H1 (cell line): ENCODE measurements around the gene PROP1. TPM values are rescaled to one million over a fixed set of nuclear protein-coding genes. Genes with fewer than 3 reads are reported as not detected.
"Not testable (repeated sequence)": the region's sequence is repeated elsewhere in the genome, so short reads cannot be mapped to it uniquely, and the experiment has no call there.

Experiments
- CTCF ChIA-PET: fragments of 300-600 bp; sonication (Branson Sonifier 250); formaldehyde crosslinking; loops from one replicate; lab custom pipeline; 2021; ENCODE audit not compliant: partially characterized antibody; lab: Charles Lee
- POLR2A ChIA-PET: fragments of 300-600 bp; sonication (Branson Sonifier 250); formaldehyde crosslinking; loops from one replicate; lab custom pipeline; 2021; ENCODE audit warnings: inconsistent platforms; ENCODE audit not compliant: partially characterized antibody; lab: Charles Lee
- DNase-seq, 2 experiments: peaks; one replicate each; pipeline versions ENCODE4 v3.0.0 to v3.0.0-alpha.2; 2010 to 2022; ENCODE audit warnings: low spot score in 2 of 2, low read depth in 1 of 2, mixed read lengths in 1 of 2
- FAIRE-seq: peaks from 2 replicates; lab custom pipeline; 2011; peaks lifted over from hg19 to GRCh38; lab: Jason Lieb, UNC
- H2AFZ ChIP-seq: 2 replicates; pipeline ENCODE4 v1.8.1; 2012; ENCODE audit warnings: low read length, inconsistent platforms
- H2AK5ac ChIP-seq: 2 replicates; pipeline ENCODE4 v1.6.1; 2013; ENCODE audit warnings: low read depth, low read length
- H2BK120ac ChIP-seq: replicated peaks from 2 replicates; pipeline ENCODE3; 2013; ENCODE audit warnings: low read depth, low read length, inconsistent platforms
- H2BK12ac ChIP-seq: 2 replicates; pipeline ENCODE4 v1.6.1; 2013; ENCODE audit warnings: low read depth, low read length
- H2BK15ac ChIP-seq: 2 replicates; pipeline ENCODE4 v1.6.1; 2013; ENCODE audit warnings: low read length
- H2BK20ac ChIP-seq: 2 replicates; pipeline ENCODE4 v1.6.1; 2013; ENCODE audit warnings: low read length
- H2BK5ac ChIP-seq: 2 replicates; pipeline ENCODE4 v1.6.1; 2013; ENCODE audit warnings: low read depth, low read length
- H3K14ac ChIP-seq: 2 replicates; pipeline ENCODE4 v1.6.1; 2013; ENCODE audit warnings: inconsistent platforms; ENCODE audit not compliant: insufficient read length
- H3K18ac ChIP-seq: 2 replicates; pipeline ENCODE4 v1.6.1; 2013; ENCODE audit warnings: low read length; ENCODE audit errors: extremely low read depth
- H3K23ac ChIP-seq: 2 replicates; pipeline ENCODE4 v1.6.1; 2013; ENCODE audit warnings: inconsistent platforms; ENCODE audit not compliant: insufficient read length
- H3K23me2 ChIP-seq: 2 replicates; pipeline ENCODE4 v1.6.1; 2013; ENCODE audit warnings: low read depth, low read length
- H3K27ac ChIP-seq: 2 replicates; pipeline ENCODE4 v1.6.1; 2011; ENCODE audit warnings: low read depth, low read length, inconsistent platforms
- H3K27me3 ChIP-seq, 4 experiments: replicated peaks in 1 of 4; 1 replicate in 1 of 4; 2 replicates in 3 of 4; pipeline versions ENCODE4 v1.6.1 to v1.8.1; 2011 to 2013; ENCODE audit warnings: low read length in 3 of 4, mild to moderate bottlenecking in 3 of 4, inconsistent platforms in 2 of 4, mixed read lengths in 2 of 4, moderate library complexity in 1 of 4; ENCODE audit not compliant: control insufficient read depth in 3 of 4, insufficient read depth in 3 of 4; ENCODE audit errors: extremely low read depth in 1 of 4
- H3K36me3 ChIP-seq, 4 experiments: 2 replicates each; pipeline versions ENCODE4 v1.6.1 to v1.8.1; 2011 to 2013; ENCODE audit warnings: mild to moderate bottlenecking in 4 of 4, low read length in 3 of 4, moderate library complexity in 2 of 4, control low read depth in 1 of 4, inconsistent platforms in 1 of 4; ENCODE audit not compliant: insufficient read depth in 4 of 4, control insufficient read depth in 2 of 4
- H3K4ac ChIP-seq: replicated peaks from 2 replicates; pipeline ENCODE3; 2013; ENCODE audit warnings: low read length, low read depth, mixed read lengths, inconsistent platforms; ENCODE audit not compliant: insufficient read length
- H3K4me1 ChIP-seq, 4 experiments: replicated peaks in 1 of 4; 1 replicate in 1 of 4; 2 replicates in 3 of 4; pipeline versions ENCODE4 v1.6.1 to v1.8.1; 2011 to 2013; ENCODE audit warnings: low read length in 3 of 4, inconsistent platforms in 2 of 4, mixed read lengths in 1 of 4; ENCODE audit not compliant: insufficient read depth in 4 of 4, control insufficient read depth in 3 of 4
- H3K4me2 ChIP-seq, 2 experiments: 2 replicates each; pipeline versions ENCODE4 v1.6.1 to v1.8.1; 2011 to 2013; ENCODE audit warnings: low read depth in 2 of 2, low read length in 2 of 2, control low read depth in 1 of 2, inconsistent platforms in 1 of 2, mild to moderate bottlenecking in 1 of 2; ENCODE audit not compliant: insufficient read depth in 1 of 2
- H3K4me3 ChIP-seq, 4 experiments: fragments of 200-600, 300-600 bp in 1 of 4; sonication (generic), shearing (Covaris generic), sonication (Bioruptor Twin) in 1 of 4; 2 replicates each; pipeline versions ENCODE4 v1.5.1 to v1.8.1; 2011 to 2016; ENCODE audit warnings: low read length in 4 of 4, low read depth in 3 of 4, control low read depth in 2 of 4, inconsistent platforms in 2 of 4, mild to moderate bottlenecking in 2 of 4, mixed read lengths in 1 of 4, moderate library complexity in 1 of 4; ENCODE audit not compliant: insufficient read depth in 2 of 4; ENCODE audit errors: extremely low read depth in 1 of 4
- H3K56ac ChIP-seq: replicated peaks from 2 replicates; pipeline ENCODE3; 2013; ENCODE audit warnings: low read depth, mild to moderate bottlenecking, mixed read lengths, low read length, inconsistent platforms; ENCODE audit not compliant: insufficient read length
- H3K79me1 ChIP-seq: 2 replicates; pipeline ENCODE4 v1.6.1; 2013; ENCODE audit warnings: low read depth, low read length, control low read depth
- H3K79me2 ChIP-seq, 2 experiments: 2 replicates each; pipeline versions ENCODE4 v1.6.1 to v1.8.1; 2012 to 2013; ENCODE audit warnings: low read length in 2 of 2, mild to moderate bottlenecking in 2 of 2, inconsistent platforms in 1 of 2; ENCODE audit not compliant: insufficient read depth in 2 of 2, control insufficient read depth in 1 of 2
- H3K9ac ChIP-seq, 4 experiments: replicated peaks in 1 of 4; 1 replicate in 1 of 4; 2 replicates in 3 of 4; pipeline versions ENCODE4 v1.6.1 to v1.8.1; 2011 to 2013; ENCODE audit warnings: low read depth in 3 of 4, low read length in 3 of 4, control low read depth in 2 of 4, mild to moderate bottlenecking in 2 of 4, moderate library complexity in 2 of 4, inconsistent platforms in 1 of 4; ENCODE audit errors: extremely low read depth in 1 of 4
- H3K9me3 ChIP-seq, 2 experiments: 2 replicates each; pipeline versions ENCODE4 v1.6.1 to v1.8.1; 2012 to 2013; ENCODE audit warnings: mild to moderate bottlenecking in 2 of 2, moderate library complexity in 2 of 2, control low read depth in 1 of 2, inconsistent platforms in 1 of 2, low read depth in 1 of 2, low read length in 1 of 2, mixed read lengths in 1 of 2; ENCODE audit not compliant: insufficient read depth in 2 of 2
- H4K20me1 ChIP-seq, 2 experiments: replicated peaks in 1 of 2; 2 replicates each; pipeline versions ENCODE3 to v1.8.1; 2011 to 2013; ENCODE audit warnings: inconsistent platforms in 2 of 2, low read length in 2 of 2, mild to moderate bottlenecking in 1 of 2; ENCODE audit not compliant: insufficient read depth in 2 of 2, control insufficient read depth in 1 of 2
- H4K5ac ChIP-seq: 2 replicates; pipeline ENCODE4 v1.6.1; 2013; ENCODE audit warnings: low read length, low read depth, mixed read lengths, inconsistent platforms; ENCODE audit not compliant: insufficient read length
- H4K8ac ChIP-seq: 2 replicates; pipeline ENCODE4 v1.8.0; 2013; ENCODE audit warnings: mild to moderate bottlenecking, moderate library complexity, low read length, inconsistent platforms; ENCODE audit not compliant: insufficient read depth; ENCODE audit errors: extremely low read depth
- H4K91ac ChIP-seq: replicated peaks from 2 replicates; pipeline ENCODE3; 2013; ENCODE audit warnings: low read length, mixed read lengths, inconsistent platforms; ENCODE audit not compliant: insufficient read length
- WGBS, 2 experiments: shearing (Covaris generic) in 1 of 2; methylation state at CpG; one replicate each; pipeline versions ENCODE4 v1.1.6 to v1.1.7; 2013 to 2015; ENCODE audit warnings: low lambda C conversion rate in 2 of 2, mixed read lengths in 2 of 2, inconsistent platforms in 1 of 2, low coverage in 1 of 2, missing lambda C conversion rate in 1 of 2; ENCODE audit not compliant: insufficient replicate concordance in 2 of 2, insufficient coverage in 1 of 2, insufficient read length in 1 of 2; ENCODE audit errors: extremely low coverage in 1 of 2, missing lambda C conversion rate in 1 of 2; 5-methylcytosine and 5-hydroxymethylcytosine counted together
- polyA plus RNA-seq, 7 experiments: library from polyadenylated mRNA; depleted of rRNA in 3 of 7; stranded (reverse) in 5 of 7; unstranded in 2 of 7; fragments of >200 nt in 5 of 7; fragments of 200-250 nt in 2 of 7; gene quantifications; 1 replicate in 5 of 7; 2 replicates in 1 of 7; 4 replicates in 1 of 7; pipeline versions ENCODE4 v1.2.1 to v1.2.3, GENCODE V29; 2011 to 2013; ENCODE audit warnings: missing spikeins in 2 of 7, mixed read lengths in 2 of 7
- total RNA-seq: library from RNA; stranded (reverse); fragmentation: NEBNext Ultra II Directional; extraction: Animal tissue kit (Norgen Biotek cat#: 25700); gene quantifications from 2 replicates; pipeline ENCODE4 v1.2.1, GENCODE V29; 2021

Gene PROP1
- total and polyA plus RNA-seq, 2 of the 8 experiments (the other 6 are each of a cell fraction or from before 2014, with no cell fraction given), result not detected

- H3K14ac ChIP-seq, H2AK5ac ChIP-seq, H3K9me3 ChIP-seq, H3K4ac ChIP-seq, H2BK120ac ChIP-seq, H3K56ac ChIP-seq, H4K91ac ChIP-seq, H3K27ac ChIP-seq, H2BK20ac ChIP-seq, H3K79me2 ChIP-seq, H3K9ac ChIP-seq, H3K36me3 ChIP-seq, H3K23me2 ChIP-seq, H3K4me3 ChIP-seq, H4K8ac ChIP-seq, H2BK15ac ChIP-seq, H3K4me1 ChIP-seq, FAIRE-seq, DNase-seq, H3K27me3 ChIP-seq, H4K20me1 ChIP-seq, H2BK12ac ChIP-seq, H4K5ac ChIP-seq, H3K79me1 ChIP-seq, H3K18ac ChIP-seq, H2AFZ ChIP-seq, POLR2A ChIA-PET, H3K23ac ChIP-seq, H3K4me2 ChIP-seq, H2BK5ac ChIP-seq: not testable (repeated sequence)
- CTCF ChIA-PET, result interaction anchor here (0.6 kb wide), 1 partner anchor 106 kb away, joined by 3 read pairs; no protein-coding TSS in a partner anchor
- WGBS, 2 experiments, result 90% methylated on average over 9 of the region's 11 CpGs; no CpG with 5 or more reads in 1 of the 2 experiments
Measured at GRCh38 chr5:177953101-177953500, 42.9 kb downstream of the PROP1 start.

GRCh38 chr5:177949656-177950055 lies 46.4 kb downstream of the PROP1 start:
- H3K14ac ChIP-seq, H2BK12ac ChIP-seq, H4K20me1 ChIP-seq, H3K18ac ChIP-seq, H3K4me1 ChIP-seq, H2BK20ac ChIP-seq, H3K4me3 ChIP-seq, H2BK120ac ChIP-seq, H4K8ac ChIP-seq, H4K5ac ChIP-seq, H4K91ac ChIP-seq, H3K9me3 ChIP-seq, H3K56ac ChIP-seq, DNase-seq, FAIRE-seq, H3K27me3 ChIP-seq, H3K23ac ChIP-seq, H3K4me2 ChIP-seq, H2BK15ac ChIP-seq, H3K9ac ChIP-seq, H2AK5ac ChIP-seq, H3K36me3 ChIP-seq, H3K23me2 ChIP-seq, POLR2A ChIA-PET, H3K27ac ChIP-seq, H2AFZ ChIP-seq, H3K4ac ChIP-seq, H2BK5ac ChIP-seq, H3K79me1 ChIP-seq, H3K79me2 ChIP-seq: not testable (repeated sequence)
- WGBS, 2 experiments, result 83% methylated on average over 7 of the region's 10 CpGs; no CpG with 5 or more reads in 1 of the 2 experiments
- CTCF ChIA-PET, result interaction anchor here (0.6 kb wide), 1 partner anchor 120 kb away, joined by 4 read pairs; no protein-coding TSS in a partner anchor
